ENCODE data around the gene MBLAC1.

DNA sequence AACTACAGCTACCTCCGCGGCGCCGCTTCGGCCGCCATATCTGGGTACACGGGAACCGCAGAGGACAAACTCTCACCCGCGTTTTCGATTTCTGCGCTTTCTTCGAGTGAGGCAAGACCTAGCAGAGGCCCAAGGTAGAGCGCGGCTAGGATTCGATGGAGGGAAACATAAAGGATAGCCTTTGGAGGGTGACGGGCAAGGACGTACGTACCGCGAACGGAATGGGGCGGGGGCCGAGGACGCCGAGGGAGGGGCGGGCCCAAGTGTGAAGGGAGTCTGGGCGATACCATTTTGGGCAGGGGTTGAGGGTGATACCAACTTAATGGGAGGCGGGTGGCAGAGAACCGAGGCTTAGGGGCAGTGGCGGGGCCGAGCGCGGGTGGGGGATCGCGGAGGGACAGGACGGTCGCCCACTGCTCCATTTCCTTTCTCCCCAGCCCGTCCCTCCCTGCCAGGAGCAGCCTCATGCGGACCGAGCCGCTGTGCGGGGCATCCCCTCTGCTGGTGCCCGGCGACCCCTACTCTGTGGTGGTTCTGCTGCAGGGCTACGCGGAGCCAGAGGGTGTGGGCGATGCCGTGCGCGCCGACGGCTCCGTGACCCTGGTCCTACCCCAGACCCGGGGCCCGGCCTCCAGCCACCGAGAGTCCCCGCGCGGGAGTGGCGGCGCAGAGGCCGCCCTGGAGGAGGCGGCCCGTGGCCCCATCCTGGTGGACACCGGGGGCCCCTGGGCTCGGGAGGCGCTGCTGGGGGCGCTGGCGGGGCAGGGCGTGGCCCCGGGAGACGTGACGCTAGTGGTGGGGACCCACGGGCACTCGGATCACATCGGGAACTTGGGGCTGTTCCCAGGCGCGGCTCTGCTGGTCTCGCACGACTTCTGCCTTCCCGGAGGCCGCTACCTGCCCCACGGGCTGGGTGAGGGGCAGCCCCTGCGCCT lies at the start of gene MBLAC1:
- TF ChIP-seq, protein P1, sequence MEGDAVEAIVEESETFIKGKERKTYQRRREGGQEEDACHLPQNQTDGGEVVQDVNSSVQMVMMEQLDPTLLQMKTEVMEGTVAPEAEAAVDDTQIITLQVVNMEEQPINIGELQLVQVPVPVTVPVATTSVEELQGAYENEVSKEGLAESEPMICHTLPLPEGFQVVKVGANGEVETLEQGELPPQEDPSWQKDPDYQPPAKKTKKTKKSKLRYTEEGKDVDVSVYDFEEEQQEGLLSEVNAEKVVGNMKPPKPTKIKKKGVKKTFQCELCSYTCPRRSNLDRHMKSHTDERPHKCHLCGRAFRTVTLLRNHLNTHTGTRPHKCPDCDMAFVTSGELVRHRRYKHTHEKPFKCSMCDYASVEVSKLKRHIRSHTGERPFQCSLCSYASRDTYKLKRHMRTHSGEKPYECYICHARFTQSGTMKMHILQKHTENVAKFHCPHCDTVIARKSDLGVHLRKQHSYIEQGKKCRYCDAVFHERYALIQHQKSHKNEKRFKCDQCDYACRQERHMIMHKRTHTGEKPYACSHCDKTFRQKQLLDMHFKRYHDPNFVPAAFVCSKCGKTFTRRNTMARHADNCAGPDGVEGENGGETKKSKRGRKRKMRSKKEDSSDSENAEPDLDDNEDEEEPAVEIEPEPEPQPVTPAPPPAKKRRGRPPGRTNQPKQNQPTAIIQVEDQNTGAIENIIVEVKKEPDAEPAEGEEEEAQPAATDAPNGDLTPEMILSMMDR (conservative IDR thresholded peaks at IDR 0.05) = no peak
- no peak for TF ChIP-seq EZH2 (IDR thresholded peaks at IDR 0.05; ENCODE audit: low read depth)
